HG03108 (cell line): ENCODE data around the gene KYAT1.
A peak's percentile ranks its signal among the peaks of the same experiment; 100 is the strongest.

Experiments
- ATAC-seq: cut with Tn5 transposase; IDR thresholded peaks from one replicate; pipeline ENCODE4 v1.9.1; 2021; ENCODE audit warnings: moderate library complexity; ENCODE audit not compliant: unreplicated experiment

KYAT1 gene

DNA sequence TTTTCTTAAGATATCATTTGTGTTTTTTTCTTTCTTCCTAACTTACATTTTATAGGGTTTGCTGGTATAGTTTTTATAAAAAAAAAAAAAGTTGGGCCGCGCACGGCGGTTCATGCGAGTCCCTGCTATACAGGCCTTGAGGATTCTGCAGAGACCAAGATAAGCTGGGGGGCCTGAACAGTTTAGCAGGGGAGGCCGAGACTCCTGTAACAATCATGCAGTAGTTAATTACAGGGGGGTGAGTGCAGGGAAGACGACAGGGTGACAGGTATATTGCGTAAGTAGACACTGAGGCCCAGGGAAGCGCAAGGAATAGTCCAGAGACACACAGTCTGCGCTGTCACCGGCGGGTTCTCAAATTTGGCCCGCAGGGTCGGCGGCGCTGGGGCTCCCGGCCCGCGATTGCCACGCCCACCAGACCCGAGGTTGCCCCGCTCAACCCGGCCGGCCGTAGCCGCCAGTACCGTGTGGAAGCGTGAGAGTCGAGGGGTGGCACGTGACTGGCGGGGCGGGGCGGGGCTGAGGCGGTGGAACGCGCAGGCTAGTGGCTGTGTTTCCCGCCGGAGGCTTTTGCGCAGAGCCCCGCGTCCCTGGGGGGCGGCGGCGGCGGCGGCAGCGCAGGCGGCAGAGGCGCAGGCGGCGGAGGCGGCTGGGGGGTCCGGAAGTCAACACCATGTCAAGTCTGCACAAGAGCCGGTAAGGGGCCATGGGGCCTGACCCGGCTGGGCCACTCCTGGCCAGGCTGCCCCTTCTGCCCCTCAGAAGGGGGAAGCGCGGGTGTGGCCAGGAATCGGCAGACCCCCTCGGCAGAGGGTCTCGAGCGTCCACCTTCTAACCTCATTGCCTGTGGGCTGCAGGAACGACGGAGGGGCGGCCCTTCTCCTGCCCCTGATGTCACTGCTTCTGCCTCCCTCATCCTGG, 94.8 kb downstream of the KYAT1 start, which contains the start of gene TBC1D13:
Gene TBC1D13 (plus strand): TSS at position 573 of the 921 bp plus-strand sequence. CDS start 101 bp downstream, at position 674.
- peak; percentile 87 for ATAC-seq

DNA sequence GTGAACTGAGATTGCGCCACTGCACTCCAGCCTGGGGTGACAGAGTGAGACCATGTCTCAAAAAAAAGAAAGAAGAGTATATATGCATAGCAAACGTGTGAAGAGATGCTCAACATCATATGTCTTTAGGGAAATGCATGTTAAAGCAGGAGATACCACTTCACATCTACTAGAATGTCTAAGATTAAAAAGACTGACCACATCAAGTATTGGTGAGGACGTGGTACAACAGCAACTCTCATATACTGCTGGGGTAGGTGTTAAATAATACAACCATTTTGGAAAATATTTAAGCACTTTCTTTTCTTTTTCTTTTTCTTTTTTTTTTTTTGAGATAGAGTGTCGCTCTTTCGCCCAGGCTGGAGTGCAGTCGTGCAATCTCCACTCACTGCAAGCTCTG, 96.3 kb downstream of the KYAT1 start:
- no peak for ATAC-seq
